ENCODE data around the gene MZT2A.
"Not testable (repeated sequence)": the region's sequence is repeated elsewhere in the genome, so short reads cannot be mapped to it uniquely, and the experiment has no call there.

The MZT2A gene

DNA sequence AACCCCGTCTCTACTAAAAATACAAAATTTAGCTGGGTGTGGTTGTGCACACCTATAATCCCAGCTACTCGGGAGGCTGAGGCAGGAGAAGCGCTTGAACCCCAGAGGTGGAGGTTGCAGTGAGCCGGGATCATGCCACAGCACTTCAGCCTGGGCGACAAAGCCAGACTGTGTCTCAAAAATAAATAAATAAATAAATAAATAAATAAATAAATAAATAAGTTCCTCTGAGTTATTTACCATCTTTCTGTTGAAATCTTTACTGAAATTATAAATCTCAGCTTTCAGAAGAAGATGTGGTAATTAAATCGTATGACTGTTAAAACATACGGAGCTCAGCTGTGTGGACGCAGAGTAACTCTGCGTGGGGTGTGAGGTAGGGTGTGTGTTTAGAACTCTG is 44.2 kb downstream of the MZT2A start:
- not testable (repeated sequence) for H3K4me3 ChIP-seq (ENCODE audit: low read length in 2 of 2); H3K27me3 ChIP-seq (ENCODE audit: control insufficient read depth in 2 of 2, insufficient read depth in 2 of 2, low read length in 2 of 2); H3K36me3 ChIP-seq (ENCODE audit: control insufficient read depth in 2 of 2, insufficient read depth in 2 of 2, low read length in 2 of 2); H3K9me3 ChIP-seq (ENCODE audit: control insufficient read depth in 2 of 2, low read length in 2 of 2); H3K9ac ChIP-seq (ENCODE audit: low read depth in 1 of 2, low read length in 2 of 2); H3K27ac ChIP-seq (ENCODE audit: low read depth in 2 of 2, low read length in 2 of 2); H3K4me1 ChIP-seq (ENCODE audit: control insufficient read depth in 2 of 2, insufficient read depth in 2 of 2, low read length in 2 of 2)

DNA sequence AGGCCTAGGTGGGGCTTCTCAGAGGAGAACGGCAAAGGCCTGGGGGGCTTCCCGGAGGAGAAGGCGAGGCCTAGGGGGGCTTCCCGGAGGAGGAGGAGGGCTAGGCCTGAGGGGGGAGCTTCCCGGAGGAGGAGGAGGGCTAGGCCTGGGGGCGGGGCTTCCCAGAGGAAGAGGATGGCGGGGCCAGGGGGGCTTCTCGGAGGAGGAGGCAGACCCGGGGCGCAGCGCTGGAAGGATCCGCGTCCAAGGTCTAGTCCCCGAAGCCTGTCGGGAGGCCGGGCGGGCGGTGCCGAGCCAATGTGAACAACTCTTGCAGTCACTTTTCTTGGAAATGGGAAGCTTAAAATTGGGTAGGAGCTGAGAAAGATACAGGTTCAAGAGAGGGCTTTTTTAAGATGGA is 46.3 kb downstream of the MZT2A start:
- Histone ChIP-seq H3K27me3 (ENCODE audit: control insufficient read depth in 2 of 2, insufficient read depth in 2 of 2, low read length in 2 of 2) (no peaks in the 10 kb centered on the region), H3K9ac (ENCODE audit: low read depth in 1 of 2, low read length in 2 of 2) (no peak overlapping the region), H3K4me1 (ENCODE audit: control insufficient read depth in 2 of 2, insufficient read depth in 2 of 2, low read length in 2 of 2) (no peaks in the 10 kb centered on the region), H3K27ac (ENCODE audit: low read depth in 2 of 2, low read length in 2 of 2) (no peak overlapping the region), H3K36me3 (ENCODE audit: control insufficient read depth in 2 of 2, insufficient read depth in 2 of 2, low read length in 2 of 2) (no peaks in the 10 kb centered on the region), H3K4me3 (ENCODE audit: low read length in 2 of 2) (no peak overlapping the region), H3K9me3 (ENCODE audit: control insufficient read depth in 2 of 2, low read length in 2 of 2) (no peaks in the 10 kb centered on the region)

DNA sequence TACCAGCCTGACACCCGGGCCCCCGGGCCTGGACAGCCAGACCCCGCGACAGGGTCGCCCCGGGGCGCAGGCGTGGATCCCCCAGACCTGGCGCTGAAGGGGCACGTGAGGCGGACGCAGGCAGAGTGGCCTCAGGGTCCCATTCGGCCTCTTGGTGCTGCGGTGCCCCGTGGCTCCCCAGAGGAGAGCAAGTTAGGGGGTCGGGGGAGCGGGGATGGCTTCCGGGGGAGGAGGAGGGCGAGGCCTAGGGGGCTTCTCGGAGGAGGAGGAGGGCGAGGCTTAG is 46.7 kb downstream of the MZT2A start:
- H3K4me3 ChIP-seq (ENCODE audit: low read length in 2 of 2); H3K4me1 ChIP-seq (ENCODE audit: control insufficient read depth in 2 of 2, insufficient read depth in 2 of 2, low read length in 2 of 2); H3K27ac ChIP-seq (ENCODE audit: low read depth in 2 of 2, low read length in 2 of 2); H3K27me3 ChIP-seq (ENCODE audit: control insufficient read depth in 2 of 2, insufficient read depth in 2 of 2, low read length in 2 of 2); H3K36me3 ChIP-seq (ENCODE audit: control insufficient read depth in 2 of 2, insufficient read depth in 2 of 2, low read length in 2 of 2); H3K9ac ChIP-seq (ENCODE audit: low read depth in 1 of 2, low read length in 2 of 2); H3K9me3 ChIP-seq (ENCODE audit: control insufficient read depth in 2 of 2, low read length in 2 of 2): not testable (repeated sequence)

DNA sequence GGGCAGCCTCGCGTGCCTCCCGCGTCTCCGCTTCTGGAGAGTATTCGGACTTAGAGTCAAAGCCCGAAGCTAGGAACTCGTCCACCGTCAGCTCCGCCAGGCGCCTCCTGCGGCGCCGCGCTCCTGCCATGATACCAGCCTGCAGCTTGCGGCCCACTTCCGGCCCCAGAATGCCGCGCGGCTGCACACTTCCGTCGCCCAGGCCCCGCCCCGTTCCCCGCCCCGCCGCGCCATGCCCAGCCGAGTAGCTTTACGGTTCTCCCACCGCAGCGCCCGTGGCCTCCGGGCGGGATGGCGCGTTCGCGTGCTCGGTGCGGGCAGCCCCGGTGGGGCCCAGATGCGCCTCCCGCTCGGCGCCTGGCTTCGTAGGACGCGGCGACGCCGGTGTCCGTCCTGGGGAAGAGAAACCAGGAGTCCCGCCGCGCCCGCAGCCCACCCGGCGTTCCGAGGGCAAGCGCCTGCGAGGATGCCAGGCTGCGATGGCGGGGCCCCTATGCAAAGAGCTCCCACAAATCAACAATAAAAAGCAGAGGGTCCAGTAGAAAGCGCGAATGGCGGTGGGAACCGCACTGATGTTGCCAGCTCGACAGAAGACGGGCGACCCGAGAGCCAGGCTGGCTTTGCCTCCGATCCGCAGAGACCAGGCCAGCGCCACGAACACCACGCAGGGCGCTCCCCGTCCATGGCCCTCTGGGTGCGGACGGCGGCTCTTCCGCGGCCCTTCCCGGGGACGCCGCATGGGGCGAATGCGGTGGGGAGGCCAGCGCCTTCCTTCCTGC is 47.3 kb downstream of the MZT2A start:
- H3K9me3 ChIP-seq (ENCODE audit: control insufficient read depth in 2 of 2, low read length in 2 of 2); H3K27me3 ChIP-seq (ENCODE audit: control insufficient read depth in 2 of 2, insufficient read depth in 2 of 2, low read length in 2 of 2); H3K9ac ChIP-seq (ENCODE audit: low read depth in 1 of 2, low read length in 2 of 2); H3K27ac ChIP-seq (ENCODE audit: low read depth in 2 of 2, low read length in 2 of 2); H3K4me3 ChIP-seq (ENCODE audit: low read length in 2 of 2); H3K36me3 ChIP-seq (ENCODE audit: control insufficient read depth in 2 of 2, insufficient read depth in 2 of 2, low read length in 2 of 2); H3K4me1 ChIP-seq (ENCODE audit: control insufficient read depth in 2 of 2, insufficient read depth in 2 of 2, low read length in 2 of 2): not testable (repeated sequence)

DNA sequence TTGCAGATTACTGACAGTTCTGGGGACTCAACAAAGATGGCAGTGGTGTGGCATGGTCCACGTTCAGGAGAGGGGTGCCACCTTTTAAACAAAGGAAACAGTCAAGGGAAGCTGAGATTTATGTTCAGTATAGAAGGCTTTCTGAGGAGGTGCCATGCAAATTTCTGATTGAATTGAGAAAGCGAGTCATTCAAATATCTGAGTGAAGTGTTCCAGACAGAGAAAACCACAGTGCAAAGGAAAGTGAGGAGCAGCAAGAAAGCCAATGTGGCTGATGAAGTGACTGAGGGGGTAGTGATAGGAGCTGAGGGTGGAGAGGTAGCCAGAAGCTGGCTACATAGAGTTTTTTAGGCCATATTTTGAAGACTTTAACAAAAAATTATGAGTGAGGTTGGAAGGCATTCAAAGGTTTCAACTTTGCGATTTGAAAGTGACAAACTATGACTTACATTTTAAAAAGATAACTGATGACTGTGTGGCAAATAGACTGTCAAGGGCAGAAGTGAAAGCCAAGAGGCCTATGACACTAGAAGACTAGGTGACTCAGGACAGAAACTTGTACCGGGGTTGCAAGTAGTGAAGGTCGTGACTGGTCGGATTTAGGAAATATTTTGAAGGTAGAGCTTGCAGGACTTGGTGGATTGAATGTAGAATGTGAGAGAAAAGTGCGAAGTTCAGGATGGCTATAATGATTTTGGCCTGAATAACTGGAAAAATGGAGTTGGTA is 51.3 kb downstream of the MZT2A start:
- H3K4me1 ChIP-seq (ENCODE audit: control insufficient read depth in 2 of 2, insufficient read depth in 2 of 2, low read length in 2 of 2); H3K9me3 ChIP-seq (ENCODE audit: control insufficient read depth in 2 of 2, low read length in 2 of 2); H3K9ac ChIP-seq (ENCODE audit: low read depth in 1 of 2, low read length in 2 of 2); H3K27me3 ChIP-seq (ENCODE audit: control insufficient read depth in 2 of 2, insufficient read depth in 2 of 2, low read length in 2 of 2); H3K27ac ChIP-seq (ENCODE audit: low read depth in 2 of 2, low read length in 2 of 2); H3K36me3 ChIP-seq (ENCODE audit: control insufficient read depth in 2 of 2, insufficient read depth in 2 of 2, low read length in 2 of 2); H3K4me3 ChIP-seq (ENCODE audit: low read length in 2 of 2): not testable (repeated sequence)
